Ovary (tissue), 9 donors: Measurements from ENCODE around the gene ARHGEF1. TPM values are rescaled to one million over a fixed set of nuclear protein-coding genes. Genes with fewer than 3 reads are reported as not detected.

Source experiments
- DNase-seq, 5 donors: peaks; one replicate each; pipeline ENCODE4 v3.0.0-alpha.2; 2019 to 2020
- H3K27ac ChIP-seq, 2 donors: fragments of 200-600 bp; one replicate each; pipeline versions ENCODE4 v1.5.1 to v1.8.0; 2019 to 2022
- H3K27me3 ChIP-seq: fragments of 200-600 bp; one replicate; pipeline ENCODE4 v1.8.0; 2022
- H3K36me3 ChIP-seq: fragments of 200-600 bp; sonication (generic); one replicate; pipeline ENCODE4 v1.5.1; 2019
- H3K4me1 ChIP-seq: one replicate; pipeline ENCODE4 v1.8.1; 2013; ENCODE audit warnings: mild to moderate bottlenecking, moderate library complexity; ENCODE audit not compliant: insufficient read depth
- H3K4me3 ChIP-seq: fragments of 200-600 bp; sonication (generic); one replicate; pipeline ENCODE4 v1.5.1; 2017
- H3K9me3 ChIP-seq, 2 donors: fragments of 200-600 bp in 1 of 2; sonication (generic) in 1 of 2; one replicate each; pipeline versions ENCODE4 v1.5.1 to v1.8.1; 2013 to 2019; ENCODE audit warnings: mild to moderate bottlenecking in 1 of 2, moderate library complexity in 1 of 2
- EP300 ChIP-seq: sonication (generic); formaldehyde crosslinking; IDR thresholded peaks from one replicate; pipeline ENCODE4 v1.6.1; 2017; ENCODE audit warnings: antibody characterized with exemption
- POLR2A ChIP-seq: fragments of 450-650 bp; IDR thresholded peaks from one replicate; pipeline ENCODE4 v1.6.1; 2017; ENCODE audit warnings: antibody characterized with exemption, mild to moderate bottlenecking, moderate library complexity
- WGBS, 3 donors: extraction: QIAGEN DNeasy Blood & Tissue Kit in 1 of 3; methylation state at CpG; one replicate each; pipeline versions ENCODE4 v1.1.5 to v1.1.7; 2013 to 2017; 5-methylcytosine and 5-hydroxymethylcytosine counted together
- intact Hi-C, 4 donors: fragments of 100-400 bp; cut with DNase I; formaldehyde crosslinking; loops; one replicate each; pipeline versions ENCODE4 v1.11.0 to v1.15.1; 2022 to 2023
- polyA plus RNA-seq, 2 donors: library from polyadenylated mRNA; stranded (reverse); fragments of 200-250 nt in 1 of 2; fragments of 350-450 nt in 1 of 2; fragmentation: Illumina TruSeq in 1 of 2; extraction: RNeasy Lipid Tissue Mini Kit (QIAGEN cat#74804) in 1 of 2; gene quantifications; one replicate each; pipeline ENCODE4 v1.2.3, GENCODE V29; 2013 to 2014
- total RNA-seq, 7 donors: library from RNA; depleted of rRNA in 2 of 7; stranded (reverse); fragments of >200 nt in 2 of 7; fragmentation: NEBNext Ultra II Directional in 3 of 7; extraction: Animal tissue kit (Norgen Biotek cat#: 25700) in 3 of 7; gene quantifications; one replicate each; pipeline versions ENCODE4 v1.1.0 to v1.2.4, GENCODE V29; 2016 to 2023
- TF ChIP-seq, protein P1 (sequence below), 3 donors: fragments of 450-650 bp in 2 of 3; fragments of 200-600 bp in 1 of 3; IDR thresholded peaks; one replicate each; pipeline versions ENCODE4 v1.5.1 to v1.8.0; 2016 to 2022; ENCODE audit warnings: antibody characterized with exemption in 3 of 3, mild to moderate bottlenecking in 1 of 3
- donor health status: DM: no; HTN: no; CAD: no; lungs with moderate emphysema.
- donor health status: DM: no; HTN: no; CAD: no.
- donor health status: Bipolar disorder and iron deficiency.
- donor health status: DM: yes; HTN: yes; CAD: no.
- donor health status: DM: no; HTN: no; CAD: no.
- donor health status: DM: yes; HTN: yes; CAD: no.

The ARHGEF1 gene
- total and polyA plus RNA-seq, 9 donors = 7.9 to 97.5 (median 56.6) TPM

DNA sequence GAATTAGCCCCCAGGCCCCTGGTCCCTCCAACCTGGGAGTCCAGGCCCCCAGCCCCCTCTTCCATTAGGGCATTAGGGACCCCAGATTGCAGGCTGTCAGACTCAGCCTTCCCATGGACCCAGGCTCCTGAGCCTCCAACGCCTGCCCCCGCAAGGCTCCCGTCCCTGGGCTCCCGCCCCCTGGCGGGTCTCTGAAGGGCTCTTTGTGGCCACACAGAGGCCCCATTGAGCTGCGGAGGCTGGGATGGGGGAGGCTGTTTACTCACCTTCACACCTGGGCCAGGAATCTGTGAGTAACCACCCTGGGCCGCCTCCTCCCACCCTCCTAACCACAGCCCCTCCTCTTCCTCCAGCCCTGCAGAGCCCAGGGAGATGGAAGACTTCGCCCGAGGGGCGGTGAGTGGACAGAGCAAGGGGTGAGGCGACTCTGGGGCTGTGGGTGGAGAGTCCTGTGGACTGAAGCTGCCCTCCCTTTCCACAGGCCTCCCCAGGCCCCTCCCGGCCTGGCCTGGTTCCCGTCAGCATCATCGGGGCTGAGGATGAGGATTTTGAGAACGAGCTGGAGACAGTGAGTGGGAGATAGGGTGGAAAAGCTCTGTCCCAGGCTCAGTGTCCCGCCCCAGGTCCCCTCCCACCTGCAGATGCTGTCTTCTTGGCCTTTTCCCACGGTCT is 4.9 kb downstream of the ARHGEF1 start:
- WGBS, 3 donors = 56 to 63% (median 62%) methylated on average over 17 of the region's 17 CpGs
- no peaks in the 10 kb centered on the region for H3K27me3 ChIP-seq
- no peak overlapping the region for H3K4me3 ChIP-seq
- H3K27ac ChIP-seq = no peak overlapping the region
- no peaks in the 10 kb centered on the region for H3K9me3 ChIP-seq
- peaks cover 6% of the 10 kb centered on the region for H3K4me1 ChIP-seq
- H3K36me3 ChIP-seq = no peaks in the 10 kb centered on the region
- intact Hi-C loops = no loop called here
- DNase-seq = no peak
- TF ChIP-seq, protein P1, sequence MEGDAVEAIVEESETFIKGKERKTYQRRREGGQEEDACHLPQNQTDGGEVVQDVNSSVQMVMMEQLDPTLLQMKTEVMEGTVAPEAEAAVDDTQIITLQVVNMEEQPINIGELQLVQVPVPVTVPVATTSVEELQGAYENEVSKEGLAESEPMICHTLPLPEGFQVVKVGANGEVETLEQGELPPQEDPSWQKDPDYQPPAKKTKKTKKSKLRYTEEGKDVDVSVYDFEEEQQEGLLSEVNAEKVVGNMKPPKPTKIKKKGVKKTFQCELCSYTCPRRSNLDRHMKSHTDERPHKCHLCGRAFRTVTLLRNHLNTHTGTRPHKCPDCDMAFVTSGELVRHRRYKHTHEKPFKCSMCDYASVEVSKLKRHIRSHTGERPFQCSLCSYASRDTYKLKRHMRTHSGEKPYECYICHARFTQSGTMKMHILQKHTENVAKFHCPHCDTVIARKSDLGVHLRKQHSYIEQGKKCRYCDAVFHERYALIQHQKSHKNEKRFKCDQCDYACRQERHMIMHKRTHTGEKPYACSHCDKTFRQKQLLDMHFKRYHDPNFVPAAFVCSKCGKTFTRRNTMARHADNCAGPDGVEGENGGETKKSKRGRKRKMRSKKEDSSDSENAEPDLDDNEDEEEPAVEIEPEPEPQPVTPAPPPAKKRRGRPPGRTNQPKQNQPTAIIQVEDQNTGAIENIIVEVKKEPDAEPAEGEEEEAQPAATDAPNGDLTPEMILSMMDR (IDR thresholded peaks at IDR 0.05) = no peak
- no peak for TF ChIP-seq EP300
- no peak for TF ChIP-seq POLR2A

DNA sequence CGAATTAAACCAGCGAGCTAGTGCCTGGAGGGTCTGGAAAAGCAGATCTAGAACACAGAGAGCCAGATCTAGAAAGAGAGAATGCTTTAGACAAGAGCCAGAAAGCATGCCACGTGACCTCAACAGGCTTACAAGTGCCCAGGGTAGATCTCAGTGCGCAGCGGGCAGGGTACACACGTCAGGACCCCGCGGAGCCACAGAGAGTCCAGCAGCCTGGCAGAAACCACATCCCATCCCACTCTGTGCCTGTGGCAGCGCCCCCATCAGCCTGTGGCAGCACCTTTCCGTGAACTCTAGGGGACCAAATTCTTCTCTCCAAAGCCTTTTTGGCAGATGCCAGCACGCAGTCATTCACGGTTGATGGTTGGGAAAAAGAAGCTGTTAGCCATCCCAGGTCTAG is 5.9 kb downstream of the ARHGEF1 start:
- intact Hi-C loops = no loop called here
- no peak overlapping the region for H3K4me3 ChIP-seq
- H3K27me3 ChIP-seq = no peaks in the 10 kb centered on the region
- H3K9me3 ChIP-seq = no peaks in the 10 kb centered on the region
- H3K36me3 ChIP-seq = no peaks in the 10 kb centered on the region
- H3K4me1 ChIP-seq = peaks cover 6% of the 10 kb centered on the region
- no peak for DNase-seq
- WGBS, 3 donors = 85 to 93% (median 88%) methylated on average over 12 of the region's 12 CpGs
- no peak overlapping the region for H3K27ac ChIP-seq
- TF ChIP-seq, protein P1 (IDR thresholded peaks at IDR 0.05) = no peak
- TF ChIP-seq POLR2A = no peak
- no peak for TF ChIP-seq EP300

DNA sequence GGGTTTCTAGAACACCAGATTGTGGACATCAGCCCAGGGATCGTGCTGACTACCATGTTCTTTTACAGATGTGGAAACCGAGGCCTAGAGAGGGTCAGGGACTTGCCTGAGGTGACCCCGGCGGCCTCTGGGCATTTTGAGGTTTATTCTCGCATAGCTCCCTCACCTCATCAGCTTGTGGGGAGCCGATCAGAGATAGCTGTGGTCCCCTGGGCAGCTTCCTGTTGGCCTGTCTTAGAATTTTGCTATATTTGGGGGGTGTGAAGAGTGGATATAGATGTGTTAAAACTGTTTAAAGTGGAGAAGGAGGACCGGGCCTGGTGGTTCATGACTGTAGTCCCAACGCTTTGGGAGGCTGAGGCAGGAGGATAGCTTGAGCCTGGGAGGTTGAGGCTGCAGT is 6.9 kb downstream of the ARHGEF1 start:
- intact Hi-C loops = no loop called here
- Histone ChIP-seq H3K36me3 (no peaks in the 10 kb centered on the region), H3K4me1 (peaks cover 3% of the 10 kb centered on the region), H3K27me3 (no peaks in the 10 kb centered on the region), H3K27ac (no peak overlapping the region), H3K4me3 (no peak overlapping the region), H3K9me3 (no peaks in the 10 kb centered on the region)
- 89 to 91% (median 90%) methylated on average over 8 of the region's 8 CpGs for WGBS, 3 donors
- TF ChIP-seq, protein P1 (IDR thresholded peaks at IDR 0.05) = no peak
- TF ChIP-seq POLR2A = no peak
- TF ChIP-seq EP300 = no peak
- no peak for DNase-seq

DNA sequence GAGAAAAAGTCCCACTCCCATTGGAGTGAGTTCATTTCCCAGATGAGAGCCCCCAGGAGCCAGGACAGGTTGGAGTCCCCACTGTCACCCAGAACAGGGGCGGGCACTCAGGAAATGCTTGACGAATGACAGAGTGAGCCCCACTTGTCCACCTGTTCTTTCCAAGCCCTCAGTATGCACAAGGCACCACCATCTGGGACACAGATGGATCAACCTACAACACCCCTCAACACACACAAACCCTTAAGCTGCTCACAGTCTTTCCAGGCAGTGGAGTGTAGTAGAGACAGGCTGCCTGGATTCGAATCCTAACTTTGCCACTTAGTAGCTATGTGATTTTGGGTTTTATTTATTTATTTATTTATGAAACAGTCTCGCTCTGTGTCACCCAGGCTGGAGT is 8.0 kb downstream of the ARHGEF1 start:
- intact Hi-C loops = no loop called here
- H3K4me1 ChIP-seq = no peaks in the 10 kb centered on the region
- DNase-seq = no peak
- no peaks in the 10 kb centered on the region for H3K36me3 ChIP-seq
- 91 to 98% (median 96%) methylated on average over 4 of the region's 4 CpGs for WGBS, 3 donors
- no peak overlapping the region for H3K4me3 ChIP-seq
- TF ChIP-seq POLR2A = no peak
- TF ChIP-seq, protein P1 (IDR thresholded peaks at IDR 0.05) = no peak
- TF ChIP-seq EP300 = no peak
- no peak overlapping the region for H3K27ac ChIP-seq
- no peaks in the 10 kb centered on the region for H3K27me3 ChIP-seq
- H3K9me3 ChIP-seq = no peaks in the 10 kb centered on the region
